Esophagus (tissue), 2 donors: ENCODE results near the gene GAREM1. TPM values are rescaled to one million over a fixed set of nuclear protein-coding genes. Genes with fewer than 3 reads are reported as not detected.

ENCODE experiments used
- H3K27ac ChIP-seq, 2 donors: one replicate each; pipeline ENCODE4 v1.5.1; 2013; ENCODE audit warnings: low read depth in 2 of 2, mild to moderate bottlenecking in 2 of 2, inconsistent platforms in 1 of 2, low read length in 1 of 2, moderate library complexity in 1 of 2
- H3K27me3 ChIP-seq, 2 donors: one replicate each; pipeline ENCODE4 v1.6.1; 2013; ENCODE audit warnings: low read length in 2 of 2, control low read depth in 1 of 2, mild to moderate bottlenecking in 1 of 2; ENCODE audit not compliant: insufficient read depth in 2 of 2, control insufficient read depth in 1 of 2
- H3K36me3 ChIP-seq, 2 donors: one replicate each; pipeline ENCODE4 v1.6.1; 2013; ENCODE audit warnings: low read length in 1 of 2; ENCODE audit not compliant: control insufficient read depth in 2 of 2, insufficient read depth in 2 of 2
- H3K4me1 ChIP-seq, 2 donors: one replicate each; pipeline ENCODE4 v1.6.1; 2013; ENCODE audit warnings: low read length in 1 of 2; ENCODE audit not compliant: control insufficient read depth in 2 of 2, insufficient read depth in 2 of 2
- H3K4me3 ChIP-seq, 2 donors: one replicate each; pipeline ENCODE4 v1.5.1; 2013; ENCODE audit warnings: low read length in 2 of 2, mild to moderate bottlenecking in 2 of 2, low read depth in 1 of 2, moderate library complexity in 1 of 2
- H3K9me3 ChIP-seq, 2 donors: one replicate each; pipeline ENCODE4 v1.6.1; 2013; ENCODE audit warnings: mild to moderate bottlenecking in 2 of 2, low read depth in 1 of 2, low read length in 1 of 2, moderate library complexity in 1 of 2; ENCODE audit not compliant: control insufficient read depth in 2 of 2, insufficient read depth in 1 of 2
- WGBS, 2 donors: extraction: QIAGEN DNeasy Blood & Tissue Kit; methylation state at CpG; one replicate each; pipeline ENCODE4 v1.1.7; 2013; 5-methylcytosine and 5-hydroxymethylcytosine counted together
- polyA plus RNA-seq, 2 donors: library from polyadenylated mRNA; stranded (reverse); fragments of 200-250 nt; gene quantifications; one replicate each; pipeline ENCODE4 v1.2.3, GENCODE V29; 2013
- donor health status: healthy with polysubstance abuse.
- donor health status: Bipolar disorder and iron deficiency.

GAREM1 gene
- polyA plus RNA-seq, 2 donors, result 4.9 to 6.1 TPM

GRCh38 chr18:32418148-32418547 is 52.5 kb downstream of the GAREM1 start:
- H3K9me3 ChIP-seq, result no peaks in the 10 kb centered on the region
- 91 to 92% methylated on average over 5 of the region's 5 CpGs for WGBS, 2 donors
- no peaks in the 10 kb centered on the region for H3K4me1 ChIP-seq
- no peaks in the 10 kb centered on the region for H3K27me3 ChIP-seq
- no peak overlapping the region for H3K4me3 ChIP-seq
- H3K27ac ChIP-seq, result no peak overlapping the region
- H3K36me3 ChIP-seq, result no peaks in the 10 kb centered on the region

- Histone ChIP-seq H3K27me3 (no peaks in the 10 kb centered on the region), H3K9me3 (no peaks in the 10 kb centered on the region), H3K4me1 (no peaks in the 10 kb centered on the region), H3K27ac (no peak overlapping the region), H3K4me3 (no peak overlapping the region), H3K36me3 (no peaks in the 10 kb centered on the region)
- WGBS, 2 donors, result 52 to 73% methylated on average over 2 of the region's 2 CpGs
Measured at GRCh38 chr18:32405588-32405987, 65.1 kb downstream of the GAREM1 start.

DNA sequence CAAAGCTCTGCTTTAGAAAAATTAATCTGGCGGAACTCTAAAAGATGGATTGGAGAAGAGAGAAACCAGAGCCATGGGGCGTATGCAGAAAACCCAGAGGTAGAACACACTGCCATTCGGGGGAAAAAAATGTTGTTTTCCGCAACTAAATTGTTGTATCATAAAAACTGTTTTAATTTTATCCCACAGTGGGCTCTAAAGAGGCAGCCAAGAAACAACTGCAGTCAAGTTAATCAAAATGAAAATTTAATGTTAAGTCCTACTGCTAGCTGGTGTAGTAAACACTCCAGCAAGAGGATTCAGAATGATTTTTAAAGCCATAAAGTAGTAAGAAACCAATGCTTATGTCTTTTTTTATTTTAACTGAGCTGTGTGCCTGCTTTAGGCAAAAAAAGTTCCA is 69.1 kb downstream of the GAREM1 start:
- Histone ChIP-seq H3K27me3 (no peaks in the 10 kb centered on the region), H3K9me3 (no peaks in the 10 kb centered on the region), H3K4me3 (no peak overlapping the region), H3K27ac (no peak overlapping the region), H3K4me1 (no peaks in the 10 kb centered on the region), H3K36me3 (no peaks in the 10 kb centered on the region)
- 88 to 94% methylated on average over 4 of the region's 4 CpGs for whole genome bisulfite sequencing, 2 donors

DNA sequence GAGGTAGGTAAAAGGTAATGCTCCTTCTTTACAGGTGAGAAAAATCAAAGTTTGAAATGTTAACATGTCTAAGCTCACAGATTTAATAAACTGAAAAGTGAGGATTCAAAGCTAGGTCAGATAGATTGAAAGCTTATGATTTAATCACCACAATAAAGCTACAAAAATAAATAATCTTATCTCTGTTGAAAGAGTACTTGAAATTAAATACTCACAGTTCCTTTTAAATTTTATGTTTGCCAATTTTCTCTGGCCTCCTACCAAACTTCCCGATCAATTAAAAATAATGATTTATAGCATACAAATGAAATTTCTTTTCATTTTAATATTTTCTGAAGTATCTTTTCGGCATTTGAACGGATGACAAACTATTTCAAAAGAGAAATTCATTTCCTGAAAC is 77.3 kb downstream of the GAREM1 start:
- H3K27me3 ChIP-seq, result no peaks in the 10 kb centered on the region
- H3K4me3 ChIP-seq, result no peak overlapping the region
- H3K9me3 ChIP-seq, result no peaks in the 10 kb centered on the region
- 47 to 65% methylated on average over 3 of the region's 3 CpGs for WGBS, 2 donors
- H3K4me1 ChIP-seq, result peaks cover 0 to 2% of the 10 kb centered on the region in 2 donors
- no peaks in the 10 kb centered on the region for H3K36me3 ChIP-seq
- no peak overlapping the region for H3K27ac ChIP-seq

- 77 to 83% methylated on average over 7 of the region's 7 CpGs for WGBS, 2 donors
- Histone ChIP-seq H3K9me3 (no peaks in the 10 kb centered on the region), H3K4me1 (peaks cover 0 to 2% of the 10 kb centered on the region in 2 donors), H3K4me3 (no peak overlapping the region), H3K27ac (no peak overlapping the region), H3K27me3 (no peaks in the 10 kb centered on the region), H3K36me3 (no peaks in the 10 kb centered on the region)
Measured at GRCh38 chr18:32391126-32391525, 79.6 kb downstream of the GAREM1 start.

- H3K4me1 ChIP-seq, result peaks cover 0 to 2% of the 10 kb centered on the region in 2 donors
- no peaks in the 10 kb centered on the region for H3K27me3 ChIP-seq
- no peak overlapping the region for H3K4me3 ChIP-seq
- 56 to 71% methylated on average over 4 of the region's 4 CpGs for WGBS, 2 donors
- no peaks in the 10 kb centered on the region for H3K36me3 ChIP-seq
- H3K27ac ChIP-seq, result peak overlapping the region in 1 of 2 donors; percentile 24
- H3K9me3 ChIP-seq, result no peaks in the 10 kb centered on the region
Measured at GRCh38 chr18:32389858-32390257, 80.8 kb downstream of the GAREM1 start.

GRCh38 chr18:32389191-32389590 is 81.5 kb downstream of the GAREM1 start:
- Histone ChIP-seq H3K36me3 (no peaks in the 10 kb centered on the region), H3K27me3 (no peaks in the 10 kb centered on the region), H3K27ac (no peak overlapping the region), H3K4me3 (no peak overlapping the region), H3K4me1 (no peaks in the 10 kb centered on the region), H3K9me3 (no peaks in the 10 kb centered on the region)
- WGBS, 2 donors, result 83 to 84% methylated on average over 1 of the region's 1 CpG

DNA sequence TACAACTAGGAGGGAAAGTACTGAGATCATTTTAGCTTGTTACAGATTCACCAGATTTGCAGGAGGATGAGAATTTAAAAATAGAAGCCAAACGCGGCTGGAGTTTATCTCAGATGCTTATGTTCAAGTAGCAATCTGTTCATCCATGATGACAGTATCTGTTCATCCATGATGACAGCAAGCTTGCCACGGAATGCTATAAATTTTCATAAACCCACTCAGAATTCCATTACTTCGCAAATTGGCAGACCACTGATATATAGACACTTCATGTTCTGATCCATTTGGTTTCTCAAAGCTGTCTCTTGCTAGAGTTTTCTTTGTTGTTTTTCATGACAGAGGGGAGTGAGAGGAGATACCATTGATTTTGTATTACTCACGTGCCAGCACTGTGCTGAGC is 84.2 kb downstream of the GAREM1 start:
- H3K27ac ChIP-seq, result no peak overlapping the region
- no peak overlapping the region for H3K4me3 ChIP-seq
- H3K9me3 ChIP-seq, result no peaks in the 10 kb centered on the region
- peaks cover 0 to 2% of the 10 kb centered on the region in 2 donors for H3K4me1 ChIP-seq
- no peaks in the 10 kb centered on the region for H3K27me3 ChIP-seq
- no peaks in the 10 kb centered on the region for H3K36me3 ChIP-seq
- WGBS, 2 donors, result 77 to 78% methylated on average over 5 of the region's 5 CpGs

DNA sequence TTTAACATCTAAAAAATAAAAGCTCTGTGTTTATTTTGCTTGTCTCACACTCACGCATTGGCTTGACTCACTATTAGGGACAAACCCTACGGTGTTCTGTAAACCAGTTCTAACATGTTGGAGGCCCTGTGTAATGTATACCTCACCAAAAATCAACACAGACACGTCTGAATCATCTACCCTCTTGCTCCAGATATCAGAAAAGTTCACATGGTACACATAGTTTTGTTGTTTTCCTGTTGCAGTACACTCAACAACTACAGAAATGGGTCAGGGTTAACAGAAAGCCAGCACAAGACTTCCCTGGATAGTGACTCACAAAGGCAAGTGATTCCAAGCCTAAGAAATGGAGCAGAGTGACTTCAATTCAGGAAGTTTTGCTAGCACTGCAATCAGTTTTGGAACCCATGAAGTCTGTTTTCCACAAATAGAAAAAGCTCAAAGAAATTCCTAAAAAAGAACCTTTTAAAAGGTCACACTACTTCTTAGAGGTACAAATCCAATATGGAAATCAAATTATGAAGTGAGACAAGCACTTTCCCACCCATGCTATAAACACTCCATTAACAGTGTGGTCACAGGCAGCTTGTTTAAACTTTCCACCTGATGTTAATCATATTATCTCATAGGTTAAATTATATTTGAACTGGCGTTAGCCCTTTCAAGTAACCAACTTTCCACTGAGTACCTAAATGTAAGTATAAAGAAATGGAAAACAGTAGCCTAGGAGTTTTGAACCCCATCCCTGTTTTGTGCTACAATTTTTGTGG is 87.4 kb downstream of the GAREM1 start:
- no peak overlapping the region for H3K4me3 ChIP-seq
- H3K27me3 ChIP-seq, result no peaks in the 10 kb centered on the region
- H3K9me3 ChIP-seq, result no peaks in the 10 kb centered on the region
- H3K27ac ChIP-seq, result peak overlapping the region in 1 of 2 donors; percentile 80
- no peaks in the 10 kb centered on the region for H3K36me3 ChIP-seq
- WGBS, 2 donors, result 28 to 42% methylated on average over 4 of the region's 4 CpGs
- H3K4me1 ChIP-seq, result peaks cover 0 to 2% of the 10 kb centered on the region in 2 donors

GRCh38 chr18:32381761-32382160 is 88.9 kb downstream of the GAREM1 start:
- Histone ChIP-seq H3K27me3 (no peaks in the 10 kb centered on the region), H3K36me3 (peaks cover 0 to 3% of the 10 kb centered on the region in 2 donors), H3K27ac (peak overlapping the region; percentile 3 to 91), H3K4me3 (no peak overlapping the region), H3K4me1 (peaks cover 0 to 2% of the 10 kb centered on the region in 2 donors), H3K9me3 (no peaks in the 10 kb centered on the region)
- 78 to 88% methylated on average over 2 of the region's 2 CpGs for WGBS, 2 donors
